ENCODE data around the gene DOK4.

DOK4 gene

GRCh38 chr16:57522960-57523359 is 36.7 kb upstream of the DOK4 start:
- DNase-seq (ENCODE audit: extremely low spot score, insufficient read length, low read depth): no peak
- peak; percentile 75 for FAIRE-seq

GRCh38 chr16:57519796-57520360 is 33.6 kb upstream of the DOK4 start:
- FAIRE-seq (peak; percentile 95), DNase-seq (ENCODE audit: extremely low spot score, insufficient read length, low read depth) (peak; percentile 79)

- FAIRE-seq (no peak), DNase-seq (ENCODE audit: extremely low spot score, insufficient read length, low read depth) (no peak)
Observed at GRCh38 chr16:57518922-57519321, 32.6 kb upstream of the DOK4 start.

GRCh38 chr16:57518520-57518919 is 32.2 kb upstream of the DOK4 start:
- DNase-seq (ENCODE audit: extremely low spot score, insufficient read length, low read depth): no peak
- no peak for FAIRE-seq

- no peak for DNase-seq (ENCODE audit: extremely low spot score, insufficient read length, low read depth)
- no peak for FAIRE-seq
Observed at GRCh38 chr16:57517397-57518367, 31.4 kb upstream of the DOK4 start.

GRCh38 chr16:57516773-57517172 is 30.5 kb upstream of the DOK4 start:
- DNase-seq (ENCODE audit: extremely low spot score, insufficient read length, low read depth) (no peak), FAIRE-seq (no peak)

GRCh38 chr16:57516176-57516725 is 30.0 kb upstream of the DOK4 start:
- FAIRE-seq (no peak), DNase-seq (ENCODE audit: extremely low spot score, insufficient read length, low read depth) (no peak)

- DNase-seq (ENCODE audit: extremely low spot score, insufficient read length, low read depth) (no peak), FAIRE-seq (no peak)
Observed at GRCh38 chr16:57514791-57515600, 28.7 kb upstream of the DOK4 start.

- DNase-seq (ENCODE audit: extremely low spot score, insufficient read length, low read depth) (no peak), FAIRE-seq (no peak)
Observed at GRCh38 chr16:57514371-57514770, 28.1 kb upstream of the DOK4 start.

- FAIRE-seq: no peak
- no peak for DNase-seq (ENCODE audit: extremely low spot score, insufficient read length, low read depth)
Observed at GRCh38 chr16:57513371-57514102, 27.2 kb upstream of the DOK4 start.

- FAIRE-seq (no peak), DNase-seq (ENCODE audit: extremely low spot score, insufficient read length, low read depth) (no peak)
Observed at GRCh38 chr16:57512296-57513001, 26.2 kb upstream of the DOK4 start.

- FAIRE-seq (no peak), DNase-seq (ENCODE audit: extremely low spot score, insufficient read length, low read depth) (no peak)
Observed at GRCh38 chr16:57510016-57510871, 24.0 kb upstream of the DOK4 start.

GRCh38 chr16:57509231-57509923 is 23.1 kb upstream of the DOK4 start:
- FAIRE-seq (no peak), DNase-seq (ENCODE audit: extremely low spot score, insufficient read length, low read depth) (no peak)

GRCh38 chr16:57508035-57508425 is 21.7 kb upstream of the DOK4 start:
- DNase-seq (ENCODE audit: extremely low spot score, insufficient read length, low read depth) (no peak), FAIRE-seq (no peak)

- FAIRE-seq (no peak), DNase-seq (ENCODE audit: extremely low spot score, insufficient read length, low read depth) (no peak)
Observed at GRCh38 chr16:57507136-57508034, 21.1 kb upstream of the DOK4 start.

GRCh38 chr16:57505169-57505568 is 18.9 kb upstream of the DOK4 start:
- FAIRE-seq: no peak
- no peak for DNase-seq (ENCODE audit: extremely low spot score, insufficient read length, low read depth)

GRCh38 chr16:57504491-57504890 is 18.2 kb upstream of the DOK4 start:
- no peak for DNase-seq (ENCODE audit: extremely low spot score, insufficient read length, low read depth)
- FAIRE-seq: no peak

Data from GM18507 (cell line).